K562 (cell line): ENCODE measurements around the gene FIS1. TPM values are rescaled to one million over a fixed set of nuclear protein-coding genes. Genes with fewer than 3 reads are reported as not detected.
A peak's percentile ranks its signal among the peaks of the same experiment; 100 is the strongest.

Source experiments
- ATAC-seq: fragments of 200-7000 bp; cut with Tn5 transposase; 3 replicates; pipeline ENCODE4 v1.9.1; 2020; ENCODE audit warnings: moderate library complexity
- Bru-seq: library from RNA; stranded (reverse); fragments of 400-500 nt; gene quantifications from one replicate; lab custom pipeline; 2021; lab: Mats Ljungman, UMichigan
- BruChase-seq, 2 experiments: library from RNA; stranded (reverse); fragments of 400-500 nt; gene quantifications; one replicate each; lab custom pipeline; 2021; lab: Mats Ljungman, UMichigan
- BruUV-seq: library from RNA; stranded (reverse); fragments of 400-500 nt; replicated peaks from 2 replicates; lab custom pipeline; 2021; lab: Mats Ljungman, UMichigan
- CTCF ChIA-PET: fragments of 300-600 bp; formaldehyde crosslinking; extraction: SDS; loops from one replicate; lab custom pipeline; 2021; ENCODE audit warnings: low intra/inter-chr PET ratio; lab: Yijun Ruan, JAX
- POLR2A ChIA-PET: fragments of 300-600, 350-650 bp; sonication (Branson Sonifier 250); formaldehyde crosslinking; extraction: SDS; loops from one replicate; lab custom pipeline; 2021; ENCODE audit warnings: antibody characterized with exemption, inconsistent platforms; lab: Yijun Ruan, JAX
- DNase-seq, 4 experiments: peaks; one replicate each; pipeline versions ENCODE4 v3.0.0 to v3.0.0-alpha.2; 2011 to 2018; ENCODE audit warnings: low spot score in 3 of 4, mixed read lengths in 3 of 4; ENCODE audit errors: extremely low read depth in 1 of 4
- FAIRE-seq: peaks from 2 replicates; lab custom pipeline; 2011; peaks lifted over from hg19 to GRCh38; lab: Jason Lieb, UNC
- H2AFZ ChIP-seq: 2 replicates; pipeline ENCODE4 v1.6.0; 2011; ENCODE audit warnings: low read depth, low read length, control low read depth, inconsistent platforms
- H3K27ac ChIP-seq: fragments of 200-600 bp; 3 replicates; pipeline ENCODE4 v1.8.0; 2011; ENCODE audit warnings: low read depth, mild to moderate bottlenecking, control low read depth, inconsistent platforms, low read length, moderate library complexity, mixed read lengths; ENCODE audit errors: extremely low read depth
- H3K27me3 ChIP-seq, 2 experiments: fragments of 300-600 bp in 1 of 2; 2 replicates in 1 of 2; 3 replicates in 1 of 2; pipeline versions ENCODE4 v1.6.0 to v1.8.0; 2011; ENCODE audit warnings: inconsistent platforms in 2 of 2, low read length in 2 of 2, mild to moderate bottlenecking in 1 of 2, mixed read lengths in 1 of 2, moderate library complexity in 1 of 2; ENCODE audit not compliant: control insufficient read depth in 2 of 2, insufficient read depth in 2 of 2
- H3K36me3 ChIP-seq: fragments of 300-600 bp; 3 replicates; pipeline ENCODE4 v1.8.0; 2011; ENCODE audit warnings: mild to moderate bottlenecking, low read length, inconsistent platforms; ENCODE audit not compliant: control insufficient read depth, insufficient read depth
- H3K4me1 ChIP-seq, 2 experiments: fragments of 200-600 bp in 1 of 2; replicated peaks in 1 of 2; 2 replicates in 1 of 2; 3 replicates in 1 of 2; pipeline versions ENCODE4 v1.5.1 to v1.8.0; 2011; ENCODE audit warnings: inconsistent platforms in 2 of 2, low read length in 2 of 2, mild to moderate bottlenecking in 1 of 2, mixed read lengths in 1 of 2, moderate library complexity in 1 of 2; ENCODE audit not compliant: control insufficient read depth in 2 of 2, insufficient read depth in 2 of 2
- H3K4me2 ChIP-seq: 2 replicates; pipeline ENCODE4 v1.6.1; 2011; ENCODE audit warnings: low read length, control low read depth, inconsistent platforms, mixed read lengths; ENCODE audit not compliant: insufficient read depth
- H3K4me3 ChIP-seq: fragments of 200-600 bp; sonication (generic), shearing (Covaris generic); 2 replicates; pipeline ENCODE4 v1.5.1; 2016; ENCODE audit warnings: control low read depth, inconsistent platforms
- H3K79me2 ChIP-seq: fragments of 200-600 bp; 3 replicates; pipeline ENCODE4 v1.8.0; 2011; ENCODE audit warnings: low read length, inconsistent platforms; ENCODE audit not compliant: control insufficient read depth, insufficient read depth
- H3K9ac ChIP-seq, 2 experiments: 2 replicates each; pipeline versions ENCODE4 v1.6.0 to v1.6.1; 2011; ENCODE audit warnings: low read depth in 2 of 2, low read length in 2 of 2, control low read depth in 1 of 2, inconsistent platforms in 1 of 2, mild to moderate bottlenecking in 1 of 2, mixed read lengths in 1 of 2; ENCODE audit not compliant: insufficient read depth in 1 of 2
- H3K9me1 ChIP-seq: one replicate; pipeline ENCODE4 v1.6.0; 2011; ENCODE audit warnings: inconsistent platforms, mild to moderate bottlenecking, low read length, moderate library complexity; ENCODE audit not compliant: control insufficient read depth, insufficient read depth
- H3K9me3 ChIP-seq: replicated peaks from 2 replicates; pipeline ENCODE4 v1.5.1; 2011; ENCODE audit warnings: low read depth, low read length, inconsistent platforms; ENCODE audit not compliant: control insufficient read depth, insufficient read depth
- H4K20me1 ChIP-seq: replicated peaks from 2 replicates; pipeline ENCODE4 v1.6.1; 2011; ENCODE audit warnings: low read length, inconsistent platforms, mixed read lengths; ENCODE audit not compliant: control insufficient read depth, insufficient read depth
- CHD1 ChIP-seq: fragments of 200-600 bp; sonication (generic); IDR thresholded peaks from one replicate; pipeline ENCODE4 v1.6.1; 2012; ENCODE audit warnings: mild to moderate bottlenecking, moderate library complexity, low read length, inconsistent platforms
- HNRNPUL1 ChIP-seq: fragments of 200-400 bp; formaldehyde crosslinking; IDR thresholded peaks from 2 replicates; pipeline ENCODE4 v1.6.1; 2017; ENCODE audit warnings: low read length
- MCM5 ChIP-seq: fragments of 450-650 bp; IDR thresholded peaks from 2 replicates; pipeline ENCODE4 v1.6.1; 2016; ENCODE audit warnings: low read depth
- NR1H2 ChIP-seq: sonication (generic); formaldehyde crosslinking; IDR thresholded peaks from 2 replicates; pipeline ENCODE4 v1.4.0; 2020; ENCODE audit warnings: mild to moderate bottlenecking, missing genetic modification reagents
- UBTF ChIP-seq, 2 experiments: IDR thresholded peaks; 2 replicates each; pipeline ENCODE4 v1.6.1; 2012; ENCODE audit warnings: improper control_type of control experiment in 2 of 2, low read depth in 2 of 2, low read length in 2 of 2, borderline replicate concordance in 1 of 2
- ZNF511 ChIP-seq: sonication (generic); formaldehyde crosslinking; IDR thresholded peaks from 2 replicates; pipeline ENCODE4 v1.8.0; 2022; ENCODE audit warnings: mild to moderate bottlenecking, missing genetic modification reagents
- WGBS: fragments of 100-300 bp; shearing (Covaris generic); methylation state at CpG from one replicate; pipeline ENCODE4 v1.1.6; 2016; ENCODE audit warnings: low coverage, mixed read lengths; ENCODE audit not compliant: insufficient coverage; ENCODE audit errors: missing lambda C conversion rate; 5-methylcytosine and 5-hydroxymethylcytosine counted together
- in situ Hi-C: fragments of 300-500 bp; cut with MboI; formaldehyde crosslinking; loops from 4 replicates; pipeline ENCODE4 v1.15.0; 2018; ENCODE audit warnings: inconsistent platforms, mixed read lengths
- intact Hi-C: fragments of 100-400 bp; cut with micrococcal nuclease; formaldehyde crosslinking; loops from 2 replicates; pipeline ENCODE4 v1.14.2; 2022
- long read RNA-seq, 3 experiments: library from polyadenylated mRNA in 2 of 3; library from RNA in 1 of 3; unstranded in 2 of 3; stranded (forward) in 1 of 3; transcript quantifications; one replicate each; pipeline ENCODE4 v2.0.0, GENCODE V29; 2019 to 2022
- polyA minus RNA-seq, 3 experiments: library from RNA; depleted of rRNA, polyadenylated mRNA; stranded (reverse); fragments of >200 nt; gene quantifications; 2 replicates each; pipeline ENCODE4 v1.2.3, GENCODE V29; 2011
- polyA plus RNA-seq, 8 experiments: library from polyadenylated mRNA; depleted of rRNA in 4 of 8; stranded (reverse) in 5 of 8; unstranded in 3 of 8; fragments of >200 nt; fragmentation: Nextera tagmentation in 2 of 8; fragmentation: Illumina TruSeq in 1 of 8; extraction: Ambion mirVana in 2 of 8; extraction: Trizol in 1 of 8; gene quantifications; 2 replicates each; pipeline versions ENCODE4 v1.2.1 to v1.2.3, GENCODE V29; 2011 to 2014; ENCODE audit warnings: inconsistent platforms in 1 of 8, missing spikeins in 1 of 8
- total RNA-seq, 7 experiments: library from RNA; depleted of rRNA in 6 of 7; stranded (reverse); fragments of >200 nt in 6 of 7; fragmentation: Illumina TruSeq in 2 of 7; extraction: Trizol in 2 of 7; gene quantifications; 2 replicates each; pipeline versions ENCODE4 v1.2.1 to v1.2.3, GENCODE V29; 2011 to 2021; ENCODE audit warnings: low replicate concordance in 1 of 7

Gene FIS1
- 55.7 and 148 TPM in 2 replicates for total RNA-seq (2011; cell fraction: chromatin; rRNA removed; ENCODE audit: low replicate concordance)
- total RNA-seq (2011; cell fraction: nucleolus; rRNA removed) = 125 and 143 TPM in 2 replicates
- total RNA-seq (2011; cell fraction: nucleoplasm; rRNA removed) = 76.9 and 85.1 TPM in 2 replicates
- 197 and 221 TPM in 2 replicates for total RNA-seq (2014; rRNA removed)
- total RNA-seq (2014; rRNA removed; fragmentation: Illumina TruSeq; extraction: Trizol) = 58.7 and 95.0 TPM in 2 replicates
- 127 and 128 TPM in 2 replicates for total RNA-seq (2015; rRNA removed; fragmentation: Illumina TruSeq; extraction: Trizol)
- total RNA-seq (2021) = 144 and 145 TPM in 2 replicates
- 125 and 148 TPM in 2 replicates for polyA plus RNA-seq (2011; rRNA removed)
- polyA plus RNA-seq (2011; cell fraction: cytosol; rRNA removed) = 178 and 243 TPM in 2 replicates
- 96.9 and 138 TPM in 2 replicates for polyA plus RNA-seq (2011; cell fraction: nucleus; rRNA removed)
- polyA plus RNA-seq (2012) = 160 TPM in 2 replicates
- 151 and 157 TPM in 2 replicates for polyA plus RNA-seq (2014; fragmentation: Illumina TruSeq; extraction: Trizol)
- 100 to 1,000 TPM in 1 of 2 experiments, 10 to 100 TPM in 1; 86.0 to 118 TPM for polyA plus RNA-seq (2014; fragmentation: Nextera tagmentation; extraction: Ambion mirVana)
- 247 and 257 TPM in 2 replicates for polyA plus RNA-seq (2014; rRNA removed)
- 56.1 and 82.0 TPM in 2 replicates for polyA minus RNA-seq (2011; rRNA and poly(A)+ RNA removed)
- 31.2 and 34.7 TPM in 2 replicates for polyA minus RNA-seq (2011; cell fraction: cytosol; rRNA and poly(A)+ RNA removed)
- polyA minus RNA-seq (2011; cell fraction: nucleus; rRNA and poly(A)+ RNA removed) = 30.7 and 33.5 TPM in 2 replicates
- percentile 85 among the genes with signal in this experiment for Bru-seq, nascent RNA
- BruChase-seq, experiment 1, labeled RNA remaining after a 2-hour chase = percentile 79 among the genes with signal in this experiment
- percentile 75 among the genes with signal in this experiment for BruChase-seq, experiment 2, labeled RNA remaining after a 6-hour chase
- long read RNA-seq, experiment 1, transcript FIS1-201 (5 exons, 734 nt) = major isoform, 96 of 114 reads
- long read RNA-seq, experiment 1, transcript FIS1-204 (4 exons, 745 nt) = minor isoform, 10 of 114 reads
- long read RNA-seq, experiment 1, partial matches to known transcripts = 4 of 114 reads
- long read RNA-seq, experiment 1, other reads (novel, unspliced or antisense) = 4 of 114 reads
- long read RNA-seq, experiment 2, transcript FIS1-201 (5 exons, 734 nt) = major isoform, 114 of 155 reads
- long read RNA-seq, experiment 2, transcript FIS1-207 (4 exons, 915 nt) = minor isoform, 9 of 155 reads
- long read RNA-seq, experiment 2, transcript FIS1-204 (4 exons, 745 nt) = minor isoform, 24 of 155 reads
- long read RNA-seq, experiment 2, partial matches to known transcripts = 6 of 155 reads
- long read RNA-seq, experiment 2, other reads (novel, unspliced or antisense) = 0 of 155 reads
- long read RNA-seq, experiment 3, transcript FIS1-201 (5 exons, 734 nt) = major isoform, 117 of 156 reads
- long read RNA-seq, experiment 3, transcript FIS1-207 (4 exons, 915 nt) = minor isoform, 7 of 156 reads
- long read RNA-seq, experiment 3, transcript FIS1-204 (4 exons, 745 nt) = minor isoform, 22 of 156 reads
- long read RNA-seq, experiment 3, partial matches to known transcripts = 1 of 156 reads
- long read RNA-seq, experiment 3, other reads (novel, unspliced or antisense) = 7 of 156 reads

- no peaks in the 10 kb centered on the region for H3K9me1 ChIP-seq
- peaks cover 19 to 54% of the 10 kb centered on the region in 2 experiments; a peak in 4 of 5 replicates for H3K4me1 ChIP-seq
- ATAC-seq = peak; percentile 97
- H3K79me2 ChIP-seq = peaks cover 57% of the 10 kb centered on the region
- H3K27me3 ChIP-seq = no peaks in the 10 kb centered on the region
- H4K20me1 ChIP-seq = peaks cover 7% of the 10 kb centered on the region; the same call in 1 of the 2 replicates
- peak within 1 kb of the TSS; percentile 94 to 98 for H3K9ac ChIP-seq
- POLR2A ChIA-PET = interaction anchor here (1.2 to 1.8 kb wide), 4 partner anchors 8 to 10 kb away, joined by 9 to 22 read pairs (median 12); no protein-coding TSS in a partner anchor
- H3K9me3 ChIP-seq = peaks cover 8% of the 10 kb centered on the region
- CTCF ChIA-PET = interaction anchor here (0.6 to 0.9 kb wide), 3 partner anchors 12 to 188 kb away, joined by 3 to 6 read pairs (median 3); no protein-coding TSS in a partner anchor
- in situ Hi-C loops = no loop called here
- peak; percentile 91 for FAIRE-seq
- peak within 1 kb of the TSS; percentile 91 for H2AFZ ChIP-seq
- peak within 1 kb of the TSS; percentile 69 for H3K4me3 ChIP-seq
- under 1% methylated on average over 45 of the region's 45 CpGs for WGBS
- peak within 1 kb of the TSS; percentile 93 for H3K27ac ChIP-seq
- intact Hi-C loops = no loop called here
- BruUV-seq = TSS peak; percentile 39
- peak within 1 kb of the TSS; percentile 100 for H3K4me2 ChIP-seq
- H3K36me3 ChIP-seq = peaks cover 54% of the 10 kb centered on the region
- DNase-seq = peak; percentile 90 to 97 (median 92)
- TF ChIP-seq NR1H2 (CRISPR knock-in tag) = no peak; the same call in 1 of the 2 replicates
- no peak for TF ChIP-seq HNRNPUL1
- 0 out of 4 replicates have a peak, but pooled peaks of 1 of the 2 experiments have one; percentile 81 for TF ChIP-seq UBTF (IDR thresholded peaks at IDR 0.05; ENCODE audit: borderline replicate concordance in 1 of 2, low read depth in 2 of 2, low read length in 2 of 2)
- TF ChIP-seq CHD1 = peak; percentile 37
- peak; percentile 50; the same call in 1 of the 2 replicates for TF ChIP-seq ZNF511
- TF ChIP-seq MCM5 = no peak
Observed at GRCh38 chr7:101244375-101245146, at the start of gene FIS1. Gene FIS1, minus strand, starts transcription at chr7:101245081. Its CDS starts 77 bp downstream, at chr7:101245004.
